GM18520 (cell line): ENCODE data around the gene AGAP1.

Experiments
- ATAC-seq: cut with Tn5 transposase; IDR thresholded peaks from one replicate; pipeline ENCODE4 v1.9.1; 2021; ENCODE audit not compliant: unreplicated experiment

Gene AGAP1

DNA sequence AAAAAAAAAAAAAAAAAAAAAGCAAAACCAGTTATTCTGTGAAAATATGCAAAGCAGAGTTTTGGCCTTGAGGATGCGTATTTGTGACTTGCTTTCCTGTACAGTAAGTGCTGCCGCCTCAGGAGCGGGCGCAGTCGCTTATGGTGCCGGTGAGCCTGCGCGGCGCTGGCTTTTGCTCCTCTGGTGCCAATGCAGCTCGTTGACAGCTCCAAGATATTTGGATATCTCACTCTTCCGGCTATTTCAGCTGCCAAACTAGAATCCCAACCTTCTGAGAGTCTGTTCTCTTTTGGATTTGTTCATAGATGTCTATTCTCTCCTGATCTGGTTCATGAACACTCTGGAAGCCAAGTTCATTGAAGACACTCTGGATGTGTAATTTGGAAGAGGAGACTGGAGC lies 184.1 kb downstream of the AGAP1 start:
- no peak for ATAC-seq

DNA sequence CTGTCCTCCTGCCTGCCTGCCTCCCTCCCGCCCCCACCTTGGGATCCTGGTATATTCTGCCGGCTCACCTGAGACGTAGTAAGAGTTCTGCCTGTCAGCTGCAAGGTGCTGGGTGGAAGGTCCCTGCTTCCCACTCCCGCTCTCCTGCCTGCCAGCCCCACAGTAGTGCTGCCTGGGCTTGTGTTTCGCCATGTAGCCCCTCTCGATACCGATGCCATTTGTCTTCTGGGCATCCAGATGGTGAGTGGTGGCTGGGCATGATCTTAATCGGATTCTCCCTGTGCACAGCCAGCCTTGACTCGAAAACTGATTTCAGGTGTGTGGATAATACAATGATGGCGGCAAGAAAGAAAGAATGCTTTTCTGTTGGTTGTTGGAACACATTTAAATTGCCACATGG lies 184.9 kb downstream of the AGAP1 start:
- no peak for ATAC-seq

DNA sequence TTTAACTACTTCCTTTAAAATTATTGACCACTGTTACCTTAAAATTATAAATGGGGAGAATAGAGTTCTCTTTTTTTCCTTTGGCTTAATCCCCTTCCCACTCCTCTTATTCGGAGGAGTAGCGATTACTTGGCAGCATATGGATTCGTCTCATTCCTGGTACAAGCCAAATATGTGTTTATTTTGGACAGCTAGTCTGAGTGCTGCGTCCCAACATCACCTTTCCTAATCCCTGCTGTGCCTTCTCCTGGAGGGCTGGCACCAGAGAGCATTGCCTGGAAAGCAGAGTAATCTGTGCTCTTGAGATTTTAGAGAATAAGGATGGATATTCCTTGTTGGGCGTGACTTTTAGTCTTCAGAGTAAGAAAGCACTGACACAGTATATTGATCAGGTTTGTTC lies 185.6 kb downstream of the AGAP1 start:
- ATAC-seq: no peak

DNA sequence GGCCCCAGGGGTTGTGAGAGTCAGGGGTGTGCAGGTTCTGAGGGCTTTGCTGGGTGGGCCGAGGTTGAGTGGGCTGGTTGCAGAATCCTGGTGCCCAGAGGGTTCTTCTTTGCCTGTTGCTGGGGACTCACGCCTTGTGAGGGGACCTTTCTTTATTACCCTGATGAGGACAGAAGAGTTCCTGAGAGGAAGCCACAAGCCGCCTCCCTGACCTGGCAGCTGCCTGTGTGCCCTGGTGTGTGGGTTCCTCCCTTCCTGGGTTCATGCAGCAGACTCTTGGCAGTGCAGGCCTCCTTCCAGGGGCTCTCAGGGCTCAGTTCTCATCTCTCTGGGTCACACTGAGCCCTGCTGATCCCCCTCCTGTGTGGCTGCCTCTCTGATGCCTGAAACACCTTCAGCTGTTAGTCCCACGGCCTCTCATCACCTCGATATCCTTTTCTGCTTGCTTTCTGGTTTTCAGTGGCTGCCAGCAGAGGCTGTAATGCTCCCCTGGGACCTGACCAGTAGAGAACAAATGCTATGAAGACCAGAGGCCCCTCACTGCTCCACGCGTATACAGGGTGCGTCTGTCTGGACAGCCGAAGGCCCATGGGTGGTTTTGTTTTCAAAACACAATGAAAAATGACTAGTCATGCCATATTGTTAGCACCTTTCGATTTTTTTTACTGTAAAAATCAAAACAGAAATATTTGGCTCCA lies 191.3 kb downstream of the AGAP1 start:
- ATAC-seq: no peak

DNA sequence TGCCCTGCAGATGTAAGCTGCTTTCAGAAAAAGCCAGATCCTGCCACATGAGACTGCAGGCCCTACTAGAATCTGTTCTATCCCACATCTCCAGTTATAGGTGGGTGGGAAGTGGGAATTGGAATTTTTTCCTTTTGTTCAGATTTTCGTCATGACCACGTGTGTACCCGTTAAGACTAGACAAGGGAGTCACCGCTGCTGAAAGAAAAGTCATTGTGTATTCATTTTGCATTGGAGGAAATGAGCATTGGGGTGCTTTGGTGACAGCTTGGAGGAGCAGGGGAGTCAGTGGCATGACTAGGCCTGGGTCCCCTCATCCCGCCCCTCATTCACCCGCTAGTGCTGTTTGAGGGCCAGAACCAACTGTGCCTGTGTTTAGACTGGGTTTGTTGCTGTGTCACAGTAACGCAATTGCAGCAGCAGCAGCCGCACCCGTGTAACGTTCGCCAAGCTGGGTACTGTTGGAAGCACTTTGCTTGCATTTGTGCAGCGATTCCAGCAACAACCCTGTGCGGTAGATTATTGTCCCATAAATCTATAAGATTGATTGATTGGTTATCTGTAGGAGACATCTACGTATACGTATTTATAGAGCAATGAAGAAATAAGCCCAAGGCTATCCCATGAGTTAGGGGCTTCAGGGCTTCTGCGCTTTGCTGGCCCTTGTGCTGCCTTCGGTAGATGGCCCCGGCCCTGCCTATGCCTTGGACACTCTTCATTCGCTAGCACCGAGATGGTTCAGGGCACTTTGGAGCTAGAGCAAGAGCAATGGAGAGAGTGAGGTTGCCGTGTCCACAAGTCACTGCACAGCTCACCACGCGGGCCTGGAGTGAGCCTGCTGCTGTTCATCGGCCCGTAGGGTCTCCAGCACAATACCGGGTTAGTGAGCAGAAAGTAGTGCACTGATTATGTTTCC lies 194.9 kb downstream of the AGAP1 start:
- ATAC-seq: no peak

DNA sequence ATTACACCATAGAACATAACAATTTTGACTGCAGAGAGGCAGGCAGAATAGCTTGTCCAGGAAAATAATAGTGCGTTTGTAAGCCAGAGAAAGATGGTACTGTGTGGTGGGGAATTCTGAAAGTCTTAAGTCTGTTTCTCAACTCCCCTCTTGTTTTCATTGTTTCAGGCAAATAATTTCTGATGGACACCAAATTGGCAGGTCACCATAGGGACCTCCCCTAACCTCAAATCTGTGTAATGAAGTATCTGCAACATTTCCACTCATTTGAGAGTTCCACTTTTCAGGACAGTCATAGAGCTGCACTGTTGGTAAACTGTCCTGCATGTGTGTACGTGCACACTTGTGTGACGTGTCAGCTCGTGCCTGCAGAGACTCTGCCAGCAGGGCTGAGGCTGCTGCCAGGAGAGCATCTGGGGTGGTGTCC lies 195.6 kb downstream of the AGAP1 start:
- no peak for ATAC-seq

DNA sequence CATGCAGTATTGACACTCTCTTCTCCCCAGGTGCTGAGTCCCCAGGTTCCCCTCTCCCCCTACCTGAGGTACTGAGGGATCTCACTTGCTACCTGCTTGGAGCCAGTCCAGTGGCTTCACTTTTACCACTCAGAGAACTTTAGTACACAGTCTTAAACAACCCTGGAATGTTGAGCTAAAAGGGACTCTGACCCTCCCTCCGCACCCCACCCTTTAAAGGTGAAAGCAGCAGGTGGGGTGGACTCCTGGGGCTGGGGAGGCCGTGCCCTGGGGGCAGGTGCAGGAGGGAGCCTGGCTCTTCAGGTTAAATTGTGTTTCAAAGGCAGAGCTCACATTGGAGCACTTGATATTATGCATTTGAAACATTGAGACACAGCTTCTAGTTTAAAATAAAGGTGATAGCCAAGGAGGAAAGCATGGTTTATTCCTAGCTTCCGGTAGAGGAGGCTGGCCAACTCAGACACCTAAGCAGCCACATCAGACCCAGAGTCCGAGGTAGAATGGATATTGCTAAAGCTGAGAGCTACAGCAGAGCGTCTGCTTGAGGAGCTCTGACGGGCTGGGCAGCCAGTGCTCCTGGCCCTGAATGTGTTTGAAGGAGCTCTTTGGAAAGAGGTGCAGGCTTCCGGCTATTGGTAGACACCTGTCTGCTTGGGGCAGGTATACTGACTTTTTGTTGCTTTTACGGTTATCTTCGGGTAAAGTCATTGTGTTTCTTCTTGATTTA lies 196.4 kb downstream of the AGAP1 start:
- ATAC-seq: no peak

DNA sequence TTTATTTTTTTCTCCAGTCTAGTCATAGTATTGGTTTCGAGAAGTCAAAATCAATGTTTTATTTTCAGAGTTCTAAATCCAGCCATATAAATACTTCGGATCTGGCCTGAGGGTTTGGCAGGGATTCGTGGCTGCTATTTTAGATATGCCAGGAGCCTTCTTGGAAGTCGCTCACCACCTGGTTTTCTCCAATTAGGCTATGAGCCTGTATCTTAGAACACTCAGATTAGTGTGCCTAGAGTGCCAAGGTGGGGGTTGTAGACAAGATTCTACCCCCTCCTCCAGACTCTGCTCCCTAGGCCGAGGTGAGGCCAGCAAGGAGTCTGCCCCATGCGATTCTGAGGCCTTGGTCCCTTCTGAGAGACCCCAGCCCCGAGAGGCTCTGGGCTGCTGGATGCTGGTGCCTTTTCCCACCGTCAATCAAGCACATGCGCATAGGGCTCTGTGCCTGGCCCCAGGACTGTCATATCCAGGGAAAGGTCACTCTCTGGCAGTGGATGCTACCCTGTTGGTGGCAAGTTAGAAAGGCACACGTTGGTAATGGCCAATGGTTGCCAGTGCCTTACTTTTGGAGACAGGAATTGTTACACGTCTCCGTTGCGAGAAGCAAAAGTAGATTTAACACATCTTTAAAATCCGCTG lies 197.1 kb downstream of the AGAP1 start:
- ATAC-seq: no peak

DNA sequence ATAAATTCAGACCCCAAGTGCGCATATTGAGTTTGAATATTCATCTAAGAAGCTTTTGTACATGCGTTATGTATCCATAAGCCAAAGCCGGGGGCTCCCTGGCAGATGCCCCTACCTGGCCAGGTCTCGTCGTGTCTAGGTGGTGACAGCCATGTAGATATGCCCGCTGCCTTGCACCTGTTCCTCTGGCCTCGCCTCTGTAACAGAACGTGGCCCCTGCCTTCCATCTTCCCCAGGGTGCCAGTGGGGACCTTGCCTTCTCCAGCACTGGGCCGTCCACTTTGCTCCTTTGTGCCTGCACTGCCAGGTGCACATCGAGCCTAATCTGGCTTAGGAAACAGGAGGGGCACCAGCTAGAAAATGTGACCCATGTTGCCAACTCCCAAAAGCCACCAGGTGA lies 198.2 kb downstream of the AGAP1 start:
- ATAC-seq: no peak

DNA sequence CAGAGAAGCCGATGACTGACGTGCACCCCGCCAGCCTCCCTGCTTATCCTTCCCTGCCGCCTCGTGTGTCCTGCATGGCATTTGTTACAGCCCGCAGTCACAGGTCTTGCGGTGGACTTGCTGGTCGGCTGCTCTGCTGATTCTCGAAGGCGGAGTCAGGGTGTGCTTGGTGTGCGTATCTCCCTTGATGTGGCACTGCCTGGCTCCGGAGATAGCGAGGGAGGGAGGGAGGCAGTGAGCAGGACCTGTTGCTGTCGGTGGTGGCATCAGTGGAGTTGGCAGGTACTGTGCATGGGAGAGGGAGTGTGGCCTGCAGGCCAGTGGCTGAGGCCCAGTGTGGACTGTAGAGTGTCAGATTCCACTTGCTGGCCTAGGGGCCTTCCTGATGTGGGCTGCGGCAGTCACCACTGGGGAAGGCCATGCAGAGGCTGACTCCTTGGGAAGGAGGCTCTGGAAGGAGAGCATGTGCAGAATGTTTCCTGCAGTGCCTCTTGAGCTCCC lies 198.9 kb downstream of the AGAP1 start:
- ATAC-seq: no peak

DNA sequence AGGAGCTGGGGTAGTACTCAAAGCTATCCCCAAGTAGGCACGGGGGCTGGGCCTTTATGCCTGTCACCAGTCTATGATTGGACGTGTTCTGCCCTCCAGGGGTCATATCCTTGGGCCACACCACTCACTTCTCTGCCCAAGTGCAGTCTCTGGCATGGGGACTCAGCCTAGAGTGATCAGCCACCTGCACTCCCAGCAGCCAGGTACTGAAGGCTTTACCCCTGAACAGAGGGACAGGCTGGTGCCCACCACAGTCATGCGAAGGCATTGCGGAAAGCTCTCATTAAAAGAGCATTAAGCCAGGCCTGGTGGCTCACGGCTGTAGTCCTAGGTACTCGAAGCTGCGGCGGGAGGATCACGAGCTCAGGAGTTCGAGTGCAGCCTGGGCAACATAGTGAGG lies 199.4 kb downstream of the AGAP1 start:
- no peak for ATAC-seq

DNA sequence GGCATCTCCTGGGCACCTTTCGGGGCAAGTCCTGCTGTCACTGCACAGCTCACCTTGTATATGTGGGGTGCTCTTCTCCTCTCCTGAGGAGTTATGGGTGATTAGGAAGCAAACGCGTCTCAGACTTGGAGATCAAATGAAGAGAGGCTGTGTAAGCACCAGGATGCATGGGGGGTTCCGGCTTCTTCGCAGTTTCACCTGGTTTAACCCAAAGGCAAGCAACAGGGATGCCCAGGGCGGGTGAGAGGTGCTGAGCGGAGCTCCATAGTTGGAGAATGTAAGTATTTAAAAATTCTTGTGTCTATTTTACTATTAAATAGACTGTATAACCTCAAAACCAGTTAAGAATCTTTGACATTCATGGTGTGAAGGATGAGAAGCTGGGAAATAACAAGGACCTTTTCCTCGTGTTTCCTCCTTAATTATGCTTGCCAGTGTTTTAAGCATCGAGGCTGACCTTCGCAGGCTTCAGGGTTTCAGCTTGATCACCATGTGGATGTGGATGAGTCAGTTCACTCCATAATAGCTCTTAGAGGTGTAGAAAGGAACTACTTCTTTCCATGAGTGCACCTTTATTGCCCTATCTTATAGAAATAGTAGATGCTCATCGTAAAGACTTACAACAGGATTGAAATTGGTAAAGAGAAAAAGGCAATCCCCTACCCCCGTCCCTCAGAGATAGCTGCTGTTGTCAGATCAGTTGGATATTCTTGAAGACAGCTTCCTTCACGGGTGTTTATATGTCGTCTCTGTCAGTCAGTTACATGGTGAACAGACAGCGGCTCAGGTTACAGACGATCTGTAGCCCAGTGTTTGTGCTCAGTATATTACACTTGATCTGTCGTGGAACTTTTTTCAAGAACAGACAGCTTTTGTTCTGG lies 201.1 kb downstream of the AGAP1 start:
- no peak for ATAC-seq

DNA sequence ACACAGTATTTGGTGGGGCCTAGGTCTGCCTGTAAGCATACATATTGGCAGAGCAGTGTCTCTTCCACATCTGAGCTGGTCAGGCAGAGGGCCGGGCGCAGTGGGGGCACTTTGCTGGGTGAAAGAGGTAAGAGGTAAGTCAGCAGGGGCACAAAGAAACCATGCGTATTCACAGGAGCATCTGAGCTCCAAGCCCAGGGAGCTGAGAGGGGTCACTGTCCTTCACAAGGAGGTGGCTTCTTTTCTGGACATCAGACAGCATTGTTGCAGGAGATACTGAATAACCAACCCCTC lies 201.7 kb downstream of the AGAP1 start:
- no peak for ATAC-seq

DNA sequence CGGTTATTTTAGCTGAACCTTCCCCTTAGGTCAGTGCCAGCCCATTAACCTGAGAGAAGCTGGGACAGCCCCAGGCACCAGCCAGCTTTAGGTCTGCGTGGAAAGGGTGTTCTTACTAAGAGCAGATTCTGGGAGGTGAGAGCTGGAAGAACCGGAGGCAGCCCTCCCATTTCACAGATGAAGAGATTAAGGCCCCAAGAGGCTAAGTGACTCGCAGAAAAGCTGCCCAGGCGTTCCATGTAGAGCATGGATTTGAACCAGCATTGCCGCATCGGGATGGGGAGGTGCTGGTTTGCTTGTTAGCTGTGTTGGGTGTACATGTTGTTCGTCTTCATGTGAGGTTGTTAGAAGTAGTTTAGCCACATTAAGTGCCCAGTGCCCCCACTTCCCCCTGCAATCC lies 203.2 kb downstream of the AGAP1 start:
- ATAC-seq: no peak

DNA sequence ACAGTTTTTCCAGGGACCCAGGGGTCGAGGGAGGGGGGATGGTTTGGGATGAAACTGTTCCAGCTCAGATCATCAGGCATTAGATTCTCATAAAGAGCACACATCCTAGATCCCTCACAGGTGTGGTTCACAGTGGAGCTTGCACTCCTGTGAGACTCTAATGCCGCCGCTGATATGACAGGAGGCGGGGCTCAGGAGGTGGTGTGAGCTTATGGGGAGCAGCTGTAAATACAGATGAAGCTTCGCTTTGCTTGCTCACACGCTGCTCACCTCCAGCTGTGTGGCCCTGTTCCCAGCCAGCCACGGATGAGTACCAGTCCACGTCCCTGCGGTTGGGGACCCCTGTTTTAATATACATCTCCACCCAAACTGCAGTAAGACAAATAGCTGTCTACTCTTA lies 204.2 kb downstream of the AGAP1 start:
- ATAC-seq: no peak

DNA sequence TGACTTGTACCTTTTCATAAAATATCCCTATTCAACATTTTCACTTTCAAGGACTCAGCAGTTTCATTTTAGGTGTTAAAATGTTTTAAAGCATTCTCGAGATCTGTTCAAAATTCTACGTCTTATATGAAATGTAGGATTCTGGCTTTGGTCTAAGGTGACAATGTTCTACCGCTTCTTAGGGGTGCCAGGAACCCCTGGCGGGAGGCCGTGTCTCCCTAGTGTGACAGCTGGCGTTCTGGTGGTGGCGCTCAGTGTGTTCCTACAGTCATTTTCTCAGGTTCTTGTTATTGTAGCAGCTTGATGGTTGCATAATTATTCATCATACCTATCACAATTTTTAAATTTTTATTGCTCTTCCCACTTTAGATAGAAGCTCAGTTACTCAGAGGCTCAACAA lies 204.6 kb downstream of the AGAP1 start:
- no peak for ATAC-seq

DNA sequence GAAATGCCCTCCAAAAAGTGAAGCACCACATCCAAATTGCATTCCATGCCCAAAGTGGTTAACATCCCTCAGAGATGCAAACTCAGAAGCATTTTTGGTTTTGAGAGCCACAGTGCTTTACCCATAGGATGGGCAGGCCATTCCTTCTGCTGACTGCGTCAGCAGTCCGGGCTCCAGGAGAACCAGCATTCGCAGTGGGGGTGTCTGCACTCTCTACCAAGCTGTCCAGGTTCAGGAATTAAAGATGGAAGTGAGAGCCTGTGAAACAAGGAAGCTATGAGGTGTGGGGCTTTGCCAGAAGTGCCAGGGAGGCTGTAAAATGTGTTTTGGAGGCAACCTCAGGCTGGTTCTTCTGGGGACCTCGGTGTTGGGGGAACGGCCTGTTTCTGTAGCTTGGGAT lies 205.7 kb downstream of the AGAP1 start:
- no peak for ATAC-seq

DNA sequence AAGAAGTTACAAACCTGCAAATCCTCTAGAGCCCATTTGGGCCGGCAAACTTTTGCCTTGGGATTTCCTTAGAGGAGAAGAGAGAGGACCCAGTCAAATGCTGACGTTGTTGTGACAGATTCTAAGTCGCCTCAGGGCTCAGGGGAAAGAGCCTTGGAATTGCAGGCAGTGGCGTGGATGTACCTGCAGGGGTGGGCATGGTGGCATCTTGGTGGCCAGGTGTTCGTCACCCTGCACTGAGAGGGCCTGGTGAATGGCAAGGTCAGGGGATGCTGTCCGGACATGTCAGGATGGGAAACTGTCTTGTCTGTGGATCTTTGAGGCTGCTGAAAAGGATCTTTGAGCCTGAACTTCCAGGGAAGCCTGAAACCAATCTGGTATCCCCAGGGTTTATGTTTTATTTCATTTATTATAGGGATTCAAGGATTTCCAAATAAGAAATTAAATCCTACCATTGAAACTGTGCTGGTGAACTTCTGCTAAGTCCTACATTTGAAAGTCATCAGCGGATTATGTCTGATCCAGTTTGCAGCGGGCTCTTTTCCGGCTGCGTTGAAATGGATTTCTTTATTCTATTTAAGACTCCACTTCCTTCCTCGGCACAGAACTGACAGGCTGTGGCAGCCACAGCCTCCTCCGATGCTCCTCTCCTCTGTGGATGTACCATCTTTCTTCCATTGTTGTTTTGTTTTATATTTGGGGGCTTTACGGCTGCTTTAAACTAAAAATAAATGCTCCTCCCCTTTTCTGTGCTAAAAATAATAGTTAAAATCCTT lies 207.6 kb downstream of the AGAP1 start:
- no peak for ATAC-seq

DNA sequence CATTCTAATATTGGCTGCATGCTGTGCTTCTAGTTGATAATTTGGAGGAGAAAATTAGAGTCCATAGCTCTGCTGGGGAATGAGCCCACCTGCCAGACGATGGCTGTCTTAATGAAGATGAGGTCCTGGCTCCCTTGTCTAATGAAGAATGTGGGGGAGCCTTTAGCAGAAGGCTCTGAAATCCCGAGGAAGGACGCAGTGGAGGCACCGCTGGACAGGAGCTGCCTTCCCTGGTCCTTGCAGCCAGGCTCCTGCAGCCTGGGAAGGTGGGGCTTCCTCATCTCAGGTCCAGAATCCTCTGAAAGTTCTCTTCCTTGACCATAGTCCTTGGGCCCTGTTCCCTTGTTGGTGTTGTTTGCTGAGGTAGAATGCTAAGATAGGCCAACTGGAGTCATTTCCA lies 208.3 kb downstream of the AGAP1 start:
- no peak for ATAC-seq
